Ovary (tissue), 3 donors: ENCODE results near the gene BCL2L14.

Source experiments
- EP300 ChIP-seq: sonication (generic); formaldehyde crosslinking; IDR thresholded peaks from one replicate; pipeline ENCODE4 v1.6.1; 2017; ENCODE audit warnings: antibody characterized with exemption
- POLR2A ChIP-seq: fragments of 450-650 bp; IDR thresholded peaks from one replicate; pipeline ENCODE4 v1.6.1; 2017; ENCODE audit warnings: antibody characterized with exemption, mild to moderate bottlenecking, moderate library complexity
- TF ChIP-seq, protein P1 (sequence below), 3 donors: fragments of 450-650 bp in 2 of 3; fragments of 200-600 bp in 1 of 3; IDR thresholded peaks; one replicate each; pipeline versions ENCODE4 v1.5.1 to v1.8.0; 2016 to 2022; ENCODE audit warnings: antibody characterized with exemption in 3 of 3, mild to moderate bottlenecking in 1 of 3
- donor health status: DM: no; HTN: no; CAD: no.

GRCh38 chr12:12123036-12123604 lies 52.4 kb downstream of the BCL2L14 start:
- TF ChIP-seq, protein P1, sequence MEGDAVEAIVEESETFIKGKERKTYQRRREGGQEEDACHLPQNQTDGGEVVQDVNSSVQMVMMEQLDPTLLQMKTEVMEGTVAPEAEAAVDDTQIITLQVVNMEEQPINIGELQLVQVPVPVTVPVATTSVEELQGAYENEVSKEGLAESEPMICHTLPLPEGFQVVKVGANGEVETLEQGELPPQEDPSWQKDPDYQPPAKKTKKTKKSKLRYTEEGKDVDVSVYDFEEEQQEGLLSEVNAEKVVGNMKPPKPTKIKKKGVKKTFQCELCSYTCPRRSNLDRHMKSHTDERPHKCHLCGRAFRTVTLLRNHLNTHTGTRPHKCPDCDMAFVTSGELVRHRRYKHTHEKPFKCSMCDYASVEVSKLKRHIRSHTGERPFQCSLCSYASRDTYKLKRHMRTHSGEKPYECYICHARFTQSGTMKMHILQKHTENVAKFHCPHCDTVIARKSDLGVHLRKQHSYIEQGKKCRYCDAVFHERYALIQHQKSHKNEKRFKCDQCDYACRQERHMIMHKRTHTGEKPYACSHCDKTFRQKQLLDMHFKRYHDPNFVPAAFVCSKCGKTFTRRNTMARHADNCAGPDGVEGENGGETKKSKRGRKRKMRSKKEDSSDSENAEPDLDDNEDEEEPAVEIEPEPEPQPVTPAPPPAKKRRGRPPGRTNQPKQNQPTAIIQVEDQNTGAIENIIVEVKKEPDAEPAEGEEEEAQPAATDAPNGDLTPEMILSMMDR (IDR thresholded peaks at IDR 0.05): no peak
- no peak for TF ChIP-seq POLR2A
- TF ChIP-seq EP300: no peak
